HepG2 (cell line): Measurements from ENCODE around the gene ZNF846. TPM values are rescaled to one million over a fixed set of nuclear protein-coding genes. Genes with fewer than 3 reads are reported as not detected.

ENCODE experiments used
- ATF7 ChIP-seq, 2 experiments: fragments of 450-650 bp in 1 of 2; sonication (generic) in 1 of 2; formaldehyde crosslinking in 1 of 2; IDR thresholded peaks; 2 replicates each; pipeline versions ENCODE4 v1.4.0 to v1.6.1; 2016 to 2020; ENCODE audit warnings: antibody characterized with exemption in 1 of 2, mild to moderate bottlenecking in 1 of 2, missing genetic modification reagents in 1 of 2
- CENPT ChIP-seq: sonication (generic); formaldehyde crosslinking; IDR thresholded peaks from 2 replicates; pipeline ENCODE4 v1.8.0; 2022; ENCODE audit warnings: low read depth, mild to moderate bottlenecking, moderate library complexity, missing genetic modification reagents
- KDM5A ChIP-seq: fragments of 200-600 bp; sonication (generic); IDR thresholded peaks from 2 replicates; pipeline ENCODE4 v1.7.0; 2018; ENCODE audit warnings: antibody characterized with exemption, mild to moderate bottlenecking, low read length, borderline replicate concordance
- MIER3 ChIP-seq: IDR thresholded peaks from 2 replicates; pipeline ENCODE4 v1.6.1; 2016; ENCODE audit warnings: missing compliant biosample characterization, borderline replicate concordance
- NPAS2 ChIP-seq: sonication (generic); formaldehyde crosslinking; IDR thresholded peaks from 2 replicates; pipeline ENCODE4 v1.8.0; 2022; ENCODE audit warnings: mild to moderate bottlenecking, missing genetic modification reagents, borderline replicate concordance
- NR2F2 ChIP-seq: IDR thresholded peaks from 2 replicates; pipeline ENCODE4 v1.6.1; 2012; ENCODE audit warnings: low read depth, inconsistent platforms, borderline replicate concordance
- PCBP2 ChIP-seq: fragments of 200-400 bp; formaldehyde crosslinking; optimal IDR thresholded peaks from 2 replicates; pipeline ENCODE3; 2018; ENCODE audit warnings: low read length, low read depth; ENCODE audit not compliant: poor library complexity, severe bottlenecking
- RBFOX2 ChIP-seq: fragments of 200-400 bp; formaldehyde crosslinking; IDR thresholded peaks from 2 replicates; pipeline ENCODE4 v1.6.1; 2017; ENCODE audit warnings: low read depth, mild to moderate bottlenecking, low read length
- RCOR2 ChIP-seq: IDR thresholded peaks from 2 replicates; pipeline ENCODE4 v1.6.1; 2016; ENCODE audit warnings: missing biosample characterization, missing genetic modification reagents
- SALL1 ChIP-seq: sonication (generic); formaldehyde crosslinking; IDR thresholded peaks from 2 replicates; pipeline ENCODE4 v1.8.0; 2022; ENCODE audit warnings: mild to moderate bottlenecking, missing genetic modification reagents
- SIN3A ChIP-seq: IDR thresholded peaks from 2 replicates; pipeline ENCODE4 v1.6.1; 2011; ENCODE audit warnings: low read depth, mild to moderate bottlenecking, control low read depth, low read length, borderline replicate concordance
- SIX1 ChIP-seq: sonication (generic); formaldehyde crosslinking; IDR thresholded peaks from 2 replicates; pipeline ENCODE4 v1.4.0; 2020; ENCODE audit warnings: missing genetic modification reagents, borderline replicate concordance
- TEAD2 ChIP-seq: sonication (generic); formaldehyde crosslinking; IDR thresholded peaks from 2 replicates; pipeline ENCODE4 v1.9.0; 2021; ENCODE audit warnings: missing genetic modification reagents
- ZBTB7A ChIP-seq: sonication (generic); formaldehyde crosslinking; IDR thresholded peaks from 2 replicates; pipeline ENCODE4 v1.8.0; 2022; ENCODE audit warnings: mild to moderate bottlenecking, missing genetic modification reagents
- ZFP91 ChIP-seq: sonication (generic); formaldehyde crosslinking; IDR thresholded peaks from 2 replicates; pipeline ENCODE4 v1.9.0; 2022; ENCODE audit warnings: missing genetic modification reagents, mild to moderate bottlenecking, borderline replicate concordance
- ZNF251 ChIP-seq: sonication (generic); formaldehyde crosslinking; IDR thresholded peaks from 2 replicates; pipeline ENCODE4 v1.9.0; 2021; ENCODE audit warnings: mild to moderate bottlenecking, missing genetic modification reagents
- ZNF317 ChIP-seq: sonication (generic); formaldehyde crosslinking; IDR thresholded peaks from 2 replicates; pipeline ENCODE4 v1.5.0; 2020; ENCODE audit warnings: mild to moderate bottlenecking, missing genetic modification reagents
- ZNF367 ChIP-seq: sonication (generic); formaldehyde crosslinking; IDR thresholded peaks from 2 replicates; pipeline ENCODE4 v1.4.0; 2020; ENCODE audit warnings: missing genetic modification reagents, borderline replicate concordance
- ZNF788 ChIP-seq: sonication (generic); formaldehyde crosslinking; IDR thresholded peaks from 2 replicates; pipeline ENCODE4 v1.5.0; 2020; ENCODE audit warnings: mild to moderate bottlenecking, missing genetic modification reagents, borderline replicate concordance
- polyA plus RNA-seq, 8 experiments: library from polyadenylated mRNA; depleted of rRNA in 3 of 8; stranded (reverse) in 7 of 8; unstranded in 1 of 8; fragments of >200 nt; fragmentation: Illumina TruSeq in 4 of 8; extraction: Trizol in 4 of 8; gene quantifications; 2 replicates each; pipeline versions ENCODE4 v1.2.1 to v1.2.3, GENCODE V29; 2011 to 2016; ENCODE audit warnings: low read depth in 4 of 8, missing spikeins in 1 of 8, mixed read lengths in 1 of 8; ENCODE audit not compliant: insufficient read depth in 1 of 8
- total RNA-seq, 5 experiments: library from RNA; depleted of rRNA; stranded (reverse); fragments of >200 nt; fragmentation: Illumina TruSeq; extraction: Trizol; gene quantifications; 2 replicates each; pipeline ENCODE4 v1.2.3, GENCODE V29; 2016; ENCODE audit warnings: low read depth in 1 of 5
- TF ChIP-seq, protein P1 (sequence below): sonication (generic); formaldehyde crosslinking; conservative IDR thresholded peaks from 2 replicates; pipeline ENCODE4 v1.4.0; 2020; ENCODE audit warnings: missing genetic modification reagents
- TF ChIP-seq, protein P2 (sequence below): sonication (generic); formaldehyde crosslinking; IDR thresholded peaks from 2 replicates; pipeline ENCODE4 v1.9.0; 2021; ENCODE audit warnings: missing genetic modification reagents, borderline replicate concordance
- TF ChIP-seq, protein P3 (sequence below): IDR thresholded peaks from 2 replicates; pipeline ENCODE4 v1.6.1; 2012; ENCODE audit warnings: inconsistent platforms

Gene ZNF846
- total and polyA plus RNA-seq, 2 of the 13 experiments (the other 11 are each of a cell fraction or from before 2014, with no cell fraction given) = 4.8 to 5.4 TPM

DNA sequence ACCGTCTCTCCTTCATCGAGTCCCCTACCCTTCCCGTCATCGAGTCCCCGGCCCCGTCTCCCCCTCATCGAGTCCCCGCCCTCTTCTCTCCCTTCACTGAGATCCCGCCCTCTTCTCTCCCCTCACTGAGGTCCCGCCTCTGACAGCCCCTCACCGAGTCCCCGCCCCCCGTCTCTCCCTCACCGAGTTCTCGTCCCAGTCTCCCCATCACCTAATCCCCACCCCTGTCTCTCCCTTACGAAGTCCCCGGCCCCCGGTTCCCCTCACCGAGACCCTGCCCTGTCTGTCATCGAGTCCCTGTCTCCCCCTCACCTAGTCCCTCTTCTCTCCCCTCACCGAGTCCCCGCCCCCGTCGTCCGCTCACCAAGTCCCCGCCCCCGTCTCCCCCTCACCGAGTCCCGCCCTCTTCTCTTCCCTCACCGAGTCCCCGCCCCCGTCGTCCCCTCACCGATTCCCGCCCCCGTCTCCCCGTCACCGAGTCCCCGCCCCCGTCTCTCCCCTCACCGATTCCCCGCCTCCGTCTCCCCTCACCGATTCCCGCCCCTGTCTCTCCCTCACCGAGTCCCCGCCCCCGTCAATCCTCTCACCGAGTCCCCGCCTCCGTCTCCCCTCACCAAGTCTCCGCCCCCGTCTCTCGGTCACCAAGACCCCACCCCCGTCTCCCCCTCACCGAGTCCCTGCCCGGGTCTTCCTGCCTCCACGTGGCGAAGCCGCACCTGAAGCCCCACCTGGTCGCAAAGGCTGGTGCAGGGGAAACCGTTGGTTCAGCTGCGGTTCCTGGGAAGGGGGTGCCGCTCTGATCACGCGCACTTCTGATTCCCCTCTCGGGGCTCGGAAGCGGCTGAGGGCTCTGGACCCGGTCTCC lies 23.9 kb upstream of the ZNF846 start (continued):
- TF ChIP-seq SALL1 (CRISPR knock-in tag) (no peak), ZNF367 (CRISPR knock-in tag) (no peak), ZNF251 (no peak), SIX1 (CRISPR knock-in tag) (no peak), ATF7 (IDR thresholded peaks at IDR 0.05) (no peak), ATF7 (CRISPR knock-in tag; IDR thresholded peaks at IDR 0.05) (no peak), ZFP91 (CRISPR knock-in tag) (0 out of 2 replicates have a peak, but pooled peaks have one; percentile 42), NR2F2 (no peak), TEAD2 (CRISPR knock-in tag) (no peak), SIN3A (peak; percentile 24; the same call in 1 of the 2 replicates), CENPT (CRISPR knock-in tag) (no peak), ZBTB7A (CRISPR knock-in tag) (peak; percentile 44; the same call in 1 of the 2 replicates), ZNF788 (CRISPR knock-in tag) (no peak), PCBP2 (no peak), ZNF317 (CRISPR knock-in tag) (no peak), NPAS2 (no peak), RBFOX2 (peak; percentile 37; the same call in 1 of the 2 replicates), RCOR2 (no peak), KDM5A (peak; percentile 37; the same call in 1 of the 2 replicates), MIER3 (no peak)
- TF ChIP-seq, protein P1, sequence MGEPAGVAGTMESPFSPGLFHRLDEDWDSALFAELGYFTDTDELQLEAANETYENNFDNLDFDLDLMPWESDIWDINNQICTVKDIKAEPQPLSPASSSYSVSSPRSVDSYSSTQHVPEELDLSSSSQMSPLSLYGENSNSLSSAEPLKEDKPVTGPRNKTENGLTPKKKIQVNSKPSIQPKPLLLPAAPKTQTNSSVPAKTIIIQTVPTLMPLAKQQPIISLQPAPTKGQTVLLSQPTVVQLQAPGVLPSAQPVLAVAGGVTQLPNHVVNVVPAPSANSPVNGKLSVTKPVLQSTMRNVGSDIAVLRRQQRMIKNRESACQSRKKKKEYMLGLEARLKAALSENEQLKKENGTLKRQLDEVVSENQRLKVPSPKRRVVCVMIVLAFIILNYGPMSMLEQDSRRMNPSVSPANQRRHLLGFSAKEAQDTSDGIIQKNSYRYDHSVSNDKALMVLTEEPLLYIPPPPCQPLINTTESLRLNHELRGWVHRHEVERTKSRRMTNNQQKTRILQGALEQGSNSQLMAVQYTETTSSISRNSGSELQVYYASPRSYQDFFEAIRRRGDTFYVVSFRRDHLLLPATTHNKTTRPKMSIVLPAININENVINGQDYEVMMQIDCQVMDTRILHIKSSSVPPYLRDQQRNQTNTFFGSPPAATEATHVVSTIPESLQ (CRISPR knock-in tag) = no peak
- TF ChIP-seq, protein P2, sequence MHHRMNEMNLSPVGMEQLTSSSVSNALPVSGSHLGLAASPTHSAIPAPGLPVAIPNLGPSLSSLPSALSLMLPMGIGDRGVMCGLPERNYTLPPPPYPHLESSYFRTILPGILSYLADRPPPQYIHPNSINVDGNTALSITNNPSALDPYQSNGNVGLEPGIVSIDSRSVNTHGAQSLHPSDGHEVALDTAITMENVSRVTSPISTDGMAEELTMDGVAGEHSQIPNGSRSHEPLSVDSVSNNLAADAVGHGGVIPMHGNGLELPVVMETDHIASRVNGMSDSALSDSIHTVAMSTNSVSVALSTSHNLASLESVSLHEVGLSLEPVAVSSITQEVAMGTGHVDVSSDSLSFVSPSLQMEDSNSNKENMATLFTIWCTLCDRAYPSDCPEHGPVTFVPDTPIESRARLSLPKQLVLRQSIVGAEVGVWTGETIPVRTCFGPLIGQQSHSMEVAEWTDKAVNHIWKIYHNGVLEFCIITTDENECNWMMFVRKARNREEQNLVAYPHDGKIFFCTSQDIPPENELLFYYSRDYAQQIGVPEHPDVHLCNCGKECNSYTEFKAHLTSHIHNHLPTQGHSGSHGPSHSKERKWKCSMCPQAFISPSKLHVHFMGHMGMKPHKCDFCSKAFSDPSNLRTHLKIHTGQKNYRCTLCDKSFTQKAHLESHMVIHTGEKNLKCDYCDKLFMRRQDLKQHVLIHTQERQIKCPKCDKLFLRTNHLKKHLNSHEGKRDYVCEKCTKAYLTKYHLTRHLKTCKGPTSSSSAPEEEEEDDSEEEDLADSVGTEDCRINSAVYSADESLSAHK = no peak
- TF ChIP-seq, protein P3, sequence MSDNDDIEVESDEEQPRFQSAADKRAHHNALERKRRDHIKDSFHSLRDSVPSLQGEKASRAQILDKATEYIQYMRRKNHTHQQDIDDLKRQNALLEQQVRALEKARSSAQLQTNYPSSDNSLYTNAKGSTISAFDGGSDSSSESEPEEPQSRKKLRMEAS = peak; percentile 77
